Diencephalon (tissue), 1 donor: Measurements from ENCODE around the gene GRIN2B. TPM values are rescaled to one million over a fixed set of nuclear protein-coding genes. Genes with fewer than 3 reads are reported as not detected.

Experiments
- total RNA-seq: library from RNA; depleted of rRNA; stranded (reverse); fragments of >200 nt; gene quantifications from one replicate; pipeline ENCODE4 v1.2.3, GENCODE V29; 2014

The GRIN2B gene
- 97.1 TPM for total RNA-seq

DNA sequence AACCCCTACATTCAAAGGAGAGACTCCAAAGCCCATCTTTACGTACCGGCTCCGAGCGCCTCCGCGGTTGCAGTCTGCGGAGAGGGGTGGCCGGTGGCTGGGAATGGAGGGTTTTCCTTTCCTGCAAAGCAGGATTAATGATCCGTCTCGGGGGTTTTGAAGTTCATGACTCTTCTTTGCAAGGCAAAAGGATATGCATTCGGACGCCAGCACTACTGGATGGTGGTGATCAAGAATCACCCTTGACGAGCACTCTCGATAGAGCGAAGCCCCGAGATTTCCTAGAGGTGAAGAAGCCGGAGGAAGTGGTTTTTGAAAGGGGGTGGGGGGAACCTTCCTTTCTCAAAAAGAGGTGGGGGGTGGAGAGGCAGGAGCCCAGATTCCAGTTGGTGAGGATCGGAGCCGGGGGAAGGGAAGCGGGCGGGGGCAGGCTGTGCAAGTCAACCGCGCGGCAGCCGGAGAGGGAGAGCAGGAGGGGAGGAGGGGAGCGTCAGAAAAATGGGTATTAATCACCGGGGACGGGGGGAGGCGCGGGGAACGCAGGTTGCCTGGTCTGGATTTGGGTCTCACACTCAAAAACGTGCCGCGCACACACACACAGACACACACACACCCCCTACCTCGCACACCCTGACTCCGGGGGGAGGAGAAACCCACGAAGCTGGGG lies at the start of gene GRIN2B:
TSS of gene GRIN2B (minus strand) at position 307 of the 667 bp plus-strand sequence. CDS start 115,394 bp downstream, outside the sequence.

